ENCODE results near the gene MAPKBP1.

Gene MAPKBP1

GRCh38 chr15:41804916-41805666 is 30.8 kb downstream of the MAPKBP1 start:
- no peak for DNase-seq (ENCODE audit: low read depth in 1 of 2, low spot score in 1 of 2)
- TF ChIP-seq SPI1 (IDR thresholded peaks at IDR 0.05; ENCODE audit: borderline replicate concordance, low read depth): no peak
- TF ChIP-seq GABPA (IDR thresholded peaks at IDR 0.05; ENCODE audit: low read depth): no peak
- no peak for TF ChIP-seq CTCF (IDR thresholded peaks at IDR 0.05; ENCODE audit: insufficient read depth, low read length)
- no peak for TF ChIP-seq REST (IDR thresholded peaks at IDR 0.05; ENCODE audit: insufficient replicate concordance, low read depth)
- TF ChIP-seq POLR2AphosphoS5 (IDR thresholded peaks at IDR 0.05; ENCODE audit: low read depth): no peak
- Histone ChIP-seq H3K27ac (replicated peaks) (no peak overlapping the region), H3K27me3 (ENCODE audit: insufficient read depth, poor library complexity, severe bottlenecking) (no peaks in the 10 kb centered on the region), H3K4me3 (replicated peaks; ENCODE audit: insufficient read depth, low read length) (no peak overlapping the region)

GRCh38 chr15:41805711-41806110 is 31.4 kb downstream of the MAPKBP1 start:
- DNase-seq (ENCODE audit: low read depth in 1 of 2, low spot score in 1 of 2): no peak
- TF ChIP-seq REST (IDR thresholded peaks at IDR 0.05; ENCODE audit: insufficient replicate concordance, low read depth): no peak
- no peak for TF ChIP-seq POLR2AphosphoS5 (IDR thresholded peaks at IDR 0.05; ENCODE audit: low read depth)
- no peak for TF ChIP-seq GABPA (IDR thresholded peaks at IDR 0.05; ENCODE audit: low read depth)
- TF ChIP-seq SPI1 (IDR thresholded peaks at IDR 0.05; ENCODE audit: borderline replicate concordance, low read depth): no peak
- no peak for TF ChIP-seq CTCF (IDR thresholded peaks at IDR 0.05; ENCODE audit: insufficient read depth, low read length)
- no peaks in the 10 kb centered on the region for H3K27me3 ChIP-seq (ENCODE audit: insufficient read depth, poor library complexity, severe bottlenecking)
- no peak overlapping the region for H3K27ac ChIP-seq (replicated peaks)
- H3K4me3 ChIP-seq (replicated peaks; ENCODE audit: insufficient read depth, low read length): no peak overlapping the region

- H3K27ac ChIP-seq (replicated peaks): no peak overlapping the region
- TF ChIP-seq SPI1 (IDR thresholded peaks at IDR 0.05; ENCODE audit: borderline replicate concordance, low read depth) (no peak), GABPA (IDR thresholded peaks at IDR 0.05; ENCODE audit: low read depth) (no peak), CTCF (IDR thresholded peaks at IDR 0.05; ENCODE audit: insufficient read depth, low read length) (no peak)
- no peak overlapping the region for H3K4me3 ChIP-seq (replicated peaks; ENCODE audit: insufficient read depth, low read length)
- no peaks in the 10 kb centered on the region for H3K27me3 ChIP-seq (ENCODE audit: insufficient read depth, poor library complexity, severe bottlenecking)
- DNase-seq (ENCODE audit: low read depth in 1 of 2, low spot score in 1 of 2): no peak
These were observed 32.3 kb downstream of the MAPKBP1 start for GRCh38 chr15:41806291-41807181.
